Mesendoderm (in vitro differentiated cells): ENCODE measurements around the gene LDLRAD4.

Experiments
- DNase-seq: peaks from one replicate; pipeline ENCODE4 v3.0.0; 2013
- H2AK5ac ChIP-seq: 2 replicates; pipeline ENCODE4 v1.6.1; 2013; ENCODE audit warnings: low read length, inconsistent platforms
- H2BK120ac ChIP-seq: 2 replicates; pipeline ENCODE4 v1.6.1; 2013; ENCODE audit warnings: low read depth, mild to moderate bottlenecking, low read length, moderate library complexity, mixed read lengths
- H2BK15ac ChIP-seq: replicated peaks from 2 replicates; pipeline ENCODE4 v1.6.1; 2013; ENCODE audit warnings: low read depth, mild to moderate bottlenecking, moderate library complexity
- H2BK5ac ChIP-seq: 2 replicates; pipeline ENCODE4 v1.6.1; 2013; ENCODE audit warnings: low read length, inconsistent platforms
- H3K18ac ChIP-seq: 2 replicates; pipeline ENCODE4 v1.6.1; 2013; ENCODE audit warnings: mild to moderate bottlenecking, low read length, mixed read lengths
- H3K23ac ChIP-seq: one replicate; pipeline ENCODE4 v1.6.1; 2013; ENCODE audit warnings: low read length
- H3K27ac ChIP-seq: 2 replicates; pipeline ENCODE4 v1.5.1; 2013; ENCODE audit warnings: low read depth, mild to moderate bottlenecking, inconsistent platforms, low read length, moderate library complexity
- H3K27me3 ChIP-seq: 2 replicates; pipeline ENCODE4 v1.6.1; 2013; ENCODE audit warnings: low read length, control low read depth, mild to moderate bottlenecking, inconsistent platforms; ENCODE audit not compliant: insufficient read depth, poor library complexity
- H3K36me3 ChIP-seq: 2 replicates; pipeline ENCODE4 v1.6.1; 2013; ENCODE audit warnings: low read length, inconsistent platforms; ENCODE audit not compliant: control insufficient read depth, insufficient read depth
- H3K4ac ChIP-seq: one replicate; pipeline ENCODE4 v1.6.1; 2013; ENCODE audit warnings: low read depth, mild to moderate bottlenecking, low read length, moderate library complexity
- H3K4me1 ChIP-seq: 2 replicates; pipeline ENCODE4 v1.6.1; 2013; ENCODE audit warnings: low read depth, low read length, inconsistent platforms; ENCODE audit not compliant: control insufficient read depth
- H3K4me2 ChIP-seq: 2 replicates; pipeline ENCODE4 v1.6.1; 2013; ENCODE audit warnings: low read length
- H3K4me3 ChIP-seq: 2 replicates; pipeline ENCODE4 v1.5.1; 2013; ENCODE audit warnings: mild to moderate bottlenecking, low read length
- H3K56ac ChIP-seq: one replicate; pipeline ENCODE4 v1.6.1; 2013; ENCODE audit warnings: low read length
- H3K79me1 ChIP-seq: 2 replicates; pipeline ENCODE4 v1.6.1; 2013; ENCODE audit warnings: low read length, inconsistent platforms
- H3K79me2 ChIP-seq: 2 replicates; pipeline ENCODE4 v1.6.1; 2013; ENCODE audit warnings: mild to moderate bottlenecking, low read length; ENCODE audit not compliant: control insufficient read depth, insufficient read depth
- H3K9ac ChIP-seq: 2 replicates; pipeline ENCODE4 v1.6.1; 2013; ENCODE audit warnings: low read length, inconsistent platforms
- H4K5ac ChIP-seq: one replicate; pipeline ENCODE4 v1.6.1; 2013; ENCODE audit warnings: low read length
- H4K8ac ChIP-seq: one replicate; pipeline ENCODE4 v1.6.1; 2013; ENCODE audit warnings: low read depth, mild to moderate bottlenecking, control low read depth, low read length, moderate library complexity
- WGBS: extraction: QIAGEN DNeasy Blood & Tissue Kit; methylation state at CpG from one replicate; pipeline ENCODE4 v1.1.7; 2013; ENCODE audit warnings: low lambda C conversion rate, missing lambda C conversion rate; ENCODE audit not compliant: insufficient coverage; ENCODE audit errors: extremely low coverage; 5-methylcytosine and 5-hydroxymethylcytosine counted together

Gene LDLRAD4

DNA sequence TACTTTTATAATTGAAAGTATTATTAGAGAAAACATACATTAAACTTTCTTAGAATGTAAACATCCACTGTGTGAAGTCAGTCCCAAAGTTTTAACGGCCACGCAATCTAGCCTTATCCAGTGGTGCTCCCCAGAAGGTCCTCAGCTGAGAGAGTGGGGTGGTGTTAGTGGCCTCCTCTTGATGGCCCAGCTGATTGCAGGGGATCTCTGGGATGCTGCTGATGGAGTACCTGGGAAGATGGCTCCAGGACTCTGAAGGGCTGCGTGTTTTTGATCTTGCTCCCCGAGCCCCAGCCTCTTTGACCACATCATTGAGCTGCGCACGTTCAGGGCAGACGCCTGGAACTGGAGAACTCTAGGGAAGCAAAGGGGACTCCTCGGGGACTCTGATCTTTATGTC, 326.4 kb downstream of the LDLRAD4 start:
- no peak overlapping the region for H3K9ac ChIP-seq
- H3K4ac ChIP-seq, result no peak overlapping the region
- H3K4me3 ChIP-seq, result no peak overlapping the region
- no peak overlapping the region for H2BK120ac ChIP-seq
- H3K27ac ChIP-seq, result no peak overlapping the region
- peaks cover 4% of the 10 kb centered on the region for H3K4me1 ChIP-seq
- no CpG with 5 or more reads among the region's 8 CpGs for WGBS
- no peaks in the 10 kb centered on the region for H3K27me3 ChIP-seq
- H3K4me2 ChIP-seq, result no peak overlapping the region
- no peak for DNase-seq
- no peaks in the 10 kb centered on the region for H3K36me3 ChIP-seq
- H3K79me2 ChIP-seq, result no peaks in the 10 kb centered on the region
- H2AK5ac ChIP-seq, result no peak overlapping the region
- H2BK15ac ChIP-seq, result no peak overlapping the region
- H4K8ac ChIP-seq, result no peak overlapping the region
- no peak overlapping the region for H3K56ac ChIP-seq
- H2BK5ac ChIP-seq, result no peak overlapping the region
- H3K23ac ChIP-seq, result no peak overlapping the region
- no peak overlapping the region for H4K5ac ChIP-seq
- H3K79me1 ChIP-seq, result no peaks in the 10 kb centered on the region
- H3K18ac ChIP-seq, result no peak overlapping the region

DNA sequence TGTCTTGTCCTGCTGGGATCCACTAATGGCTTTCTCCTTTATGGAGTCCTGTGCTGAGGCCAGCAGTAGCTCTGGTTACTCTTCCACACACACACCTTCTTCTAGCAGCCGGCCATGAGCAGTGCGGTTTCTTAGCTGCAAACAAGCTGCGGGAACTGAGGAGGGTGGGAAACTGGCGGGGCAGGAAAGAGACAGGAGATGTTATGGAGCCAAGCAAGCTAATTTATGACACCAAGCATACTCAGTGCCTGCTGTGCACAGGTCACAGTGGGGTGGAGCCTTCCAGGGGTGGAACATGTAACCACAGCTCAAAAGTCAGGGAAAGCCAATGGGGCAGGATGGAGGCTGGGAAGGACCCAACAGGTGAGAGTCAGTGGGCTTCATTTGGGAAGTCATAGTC, 327.0 kb downstream of the LDLRAD4 start:
- H3K56ac ChIP-seq, result no peak overlapping the region
- no peak overlapping the region for H2AK5ac ChIP-seq
- H3K27ac ChIP-seq, result no peak overlapping the region
- WGBS, result no CpG with 5 or more reads among the region's 4 CpGs
- no peaks in the 10 kb centered on the region for H3K36me3 ChIP-seq
- no peak overlapping the region for H3K9ac ChIP-seq
- no peak overlapping the region for H3K4me2 ChIP-seq
- no peak for DNase-seq
- no peak overlapping the region for H2BK5ac ChIP-seq
- no peak overlapping the region for H4K5ac ChIP-seq
- peaks cover 4% of the 10 kb centered on the region for H3K4me1 ChIP-seq
- H3K79me1 ChIP-seq, result no peaks in the 10 kb centered on the region
- no peak overlapping the region for H3K18ac ChIP-seq
- no peak overlapping the region for H4K8ac ChIP-seq
- no peak overlapping the region for H3K4me3 ChIP-seq
- H3K79me2 ChIP-seq, result no peaks in the 10 kb centered on the region
- H3K23ac ChIP-seq, result no peak overlapping the region
- H3K4ac ChIP-seq, result no peak overlapping the region
- H2BK15ac ChIP-seq, result no peak overlapping the region
- no peak overlapping the region for H2BK120ac ChIP-seq
- H3K27me3 ChIP-seq, result no peaks in the 10 kb centered on the region

GRCh38 chr18:13545955-13546354, 327.4 kb downstream of the LDLRAD4 start:
- Histone ChIP-seq H3K4me1 (peaks cover 4% of the 10 kb centered on the region), H3K27ac (no peak overlapping the region), H2BK5ac (no peak overlapping the region), H2AK5ac (no peak overlapping the region), H4K8ac (no peak overlapping the region), H3K18ac (no peak overlapping the region), H3K4me2 (no peak overlapping the region), H3K4ac (no peak overlapping the region), H3K79me1 (no peaks in the 10 kb centered on the region), H3K36me3 (no peaks in the 10 kb centered on the region), H3K56ac (no peak overlapping the region), H3K4me3 (no peak overlapping the region), H4K5ac (no peak overlapping the region), H3K9ac (no peak overlapping the region), H3K79me2 (no peaks in the 10 kb centered on the region), H2BK15ac (no peak overlapping the region), H3K23ac (no peak overlapping the region), H2BK120ac (no peak overlapping the region), H3K27me3 (no peaks in the 10 kb centered on the region)
- WGBS, result no CpG with 5 or more reads among the region's 4 CpGs
- no peak for DNase-seq

GRCh38 chr18:13546638-13547037, 328.1 kb downstream of the LDLRAD4 start:
- no CpG with 5 or more reads among the region's 8 CpGs for WGBS
- DNase-seq, result no peak
- Histone ChIP-seq H2AK5ac (no peak overlapping the region), H3K23ac (no peak overlapping the region), H3K9ac (no peak overlapping the region), H3K4ac (no peak overlapping the region), H4K8ac (no peak overlapping the region), H3K56ac (no peak overlapping the region), H3K18ac (no peak overlapping the region), H3K4me1 (peaks cover 4% of the 10 kb centered on the region), H4K5ac (no peak overlapping the region), H3K27me3 (no peaks in the 10 kb centered on the region), H3K36me3 (no peaks in the 10 kb centered on the region), H2BK15ac (no peak overlapping the region), H3K4me3 (no peak overlapping the region), H3K27ac (no peak overlapping the region), H3K79me2 (no peaks in the 10 kb centered on the region), H3K4me2 (no peak overlapping the region), H2BK120ac (no peak overlapping the region), H3K79me1 (no peaks in the 10 kb centered on the region), H2BK5ac (no peak overlapping the region)

DNA sequence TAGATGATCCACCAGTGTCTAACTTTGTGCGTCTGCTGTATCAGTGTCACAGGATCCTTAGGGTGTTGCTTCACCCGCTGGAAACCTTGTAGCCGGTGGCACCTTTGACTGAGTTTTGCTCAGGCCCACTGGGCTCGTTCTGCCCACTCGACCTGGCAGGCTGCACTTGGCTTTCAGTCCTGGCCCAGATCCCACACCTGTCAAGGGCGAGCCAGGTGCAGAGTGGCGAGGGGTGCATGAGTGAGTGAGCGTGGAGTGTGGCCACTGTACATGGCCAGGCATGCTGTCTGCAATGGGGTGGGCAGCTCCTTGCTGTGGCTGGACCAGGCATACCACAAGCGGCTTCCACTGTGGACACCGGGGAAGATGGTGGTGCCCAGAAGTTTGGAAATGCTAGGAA, 328.8 kb downstream of the LDLRAD4 start:
- Histone ChIP-seq H3K4ac (no peak overlapping the region), H3K4me3 (no peak overlapping the region), H3K79me2 (no peaks in the 10 kb centered on the region), H3K27me3 (no peaks in the 10 kb centered on the region), H2BK120ac (no peak overlapping the region), H3K9ac (no peak overlapping the region), H2AK5ac (no peak overlapping the region), H3K4me1 (peaks cover 6% of the 10 kb centered on the region), H3K36me3 (no peaks in the 10 kb centered on the region), H3K23ac (no peak overlapping the region), H4K8ac (no peak overlapping the region), H3K4me2 (no peak overlapping the region), H2BK5ac (no peak overlapping the region), H3K27ac (no peak overlapping the region), H2BK15ac (no peak overlapping the region), H3K18ac (no peak overlapping the region), H3K56ac (no peak overlapping the region), H4K5ac (no peak overlapping the region), H3K79me1 (no peaks in the 10 kb centered on the region)
- DNase-seq, result no peak
- no CpG with 5 or more reads among the region's 10 CpGs for WGBS

- no peaks in the 10 kb centered on the region for H3K79me2 ChIP-seq
- peak; percentile 35 for DNase-seq
- H3K4ac ChIP-seq, result no peak overlapping the region
- H3K4me3 ChIP-seq, result no peak overlapping the region
- no peak overlapping the region for H3K56ac ChIP-seq
- H3K4me1 ChIP-seq, result peaks cover 6% of the 10 kb centered on the region
- no peak overlapping the region for H4K8ac ChIP-seq
- no peak overlapping the region for H2BK15ac ChIP-seq
- H3K23ac ChIP-seq, result no peak overlapping the region
- no peaks in the 10 kb centered on the region for H3K79me1 ChIP-seq
- H3K9ac ChIP-seq, result no peak overlapping the region
- H2BK5ac ChIP-seq, result no peak overlapping the region
- H3K27ac ChIP-seq, result no peak overlapping the region
- no peak overlapping the region for H3K18ac ChIP-seq
- no peak overlapping the region for H3K4me2 ChIP-seq
- H2BK120ac ChIP-seq, result no peak overlapping the region
- no peaks in the 10 kb centered on the region for H3K27me3 ChIP-seq
- no peak overlapping the region for H2AK5ac ChIP-seq
- no CpG with 5 or more reads among the region's 5 CpGs for WGBS
- H4K5ac ChIP-seq, result no peak overlapping the region
- no peaks in the 10 kb centered on the region for H3K36me3 ChIP-seq
Observed at GRCh38 chr18:13548106-13548819, 329.7 kb downstream of the LDLRAD4 start.
